Measurements from ENCODE around the gene CASP8AP2.

DNA sequence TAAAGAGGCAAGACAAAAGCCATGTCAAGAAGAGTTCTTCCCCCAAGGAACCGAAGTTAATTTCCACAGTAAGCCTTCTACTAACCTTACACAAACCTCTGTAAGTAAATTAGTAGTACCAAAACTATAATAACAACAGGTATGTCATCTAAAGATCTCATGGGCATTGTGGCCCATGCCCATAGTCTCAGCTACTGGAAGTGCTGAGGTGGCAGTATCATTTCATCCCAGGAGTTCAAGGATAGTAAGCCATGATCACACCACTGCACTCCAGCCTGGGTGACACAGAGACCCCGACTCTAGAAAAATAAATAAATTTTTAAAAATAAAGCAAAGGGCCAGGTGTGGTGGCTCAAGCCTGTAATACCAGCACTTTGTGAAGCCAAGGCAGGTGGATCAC, 39.3 kb upstream of the CASP8AP2 start:
- TF ChIP-seq, protein P1, sequence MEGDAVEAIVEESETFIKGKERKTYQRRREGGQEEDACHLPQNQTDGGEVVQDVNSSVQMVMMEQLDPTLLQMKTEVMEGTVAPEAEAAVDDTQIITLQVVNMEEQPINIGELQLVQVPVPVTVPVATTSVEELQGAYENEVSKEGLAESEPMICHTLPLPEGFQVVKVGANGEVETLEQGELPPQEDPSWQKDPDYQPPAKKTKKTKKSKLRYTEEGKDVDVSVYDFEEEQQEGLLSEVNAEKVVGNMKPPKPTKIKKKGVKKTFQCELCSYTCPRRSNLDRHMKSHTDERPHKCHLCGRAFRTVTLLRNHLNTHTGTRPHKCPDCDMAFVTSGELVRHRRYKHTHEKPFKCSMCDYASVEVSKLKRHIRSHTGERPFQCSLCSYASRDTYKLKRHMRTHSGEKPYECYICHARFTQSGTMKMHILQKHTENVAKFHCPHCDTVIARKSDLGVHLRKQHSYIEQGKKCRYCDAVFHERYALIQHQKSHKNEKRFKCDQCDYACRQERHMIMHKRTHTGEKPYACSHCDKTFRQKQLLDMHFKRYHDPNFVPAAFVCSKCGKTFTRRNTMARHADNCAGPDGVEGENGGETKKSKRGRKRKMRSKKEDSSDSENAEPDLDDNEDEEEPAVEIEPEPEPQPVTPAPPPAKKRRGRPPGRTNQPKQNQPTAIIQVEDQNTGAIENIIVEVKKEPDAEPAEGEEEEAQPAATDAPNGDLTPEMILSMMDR (IDR thresholded peaks at IDR 0.05): no peak
- TF ChIP-seq POLR2A (IDR thresholded peaks at IDR 0.05) (no peak), POLR2AphosphoS5 (IDR thresholded peaks at IDR 0.05) (no peak)
